ENCODE measurements around the gene DUSP6. TPM values are rescaled to one million over a fixed set of nuclear protein-coding genes. Genes with fewer than 3 reads are reported as not detected.

DUSP6 gene
- 10 to 100 TPM; 10.3 to 81.0 (median 24.1) TPM for polyA plus RNA-seq
- long read RNA-seq, donor 1, full-length matches to known transcripts: 67 of 77 reads
- long read RNA-seq, donor 1, partial matches to known transcripts: 10 of 77 reads
- long read RNA-seq, donor 1, other reads (novel, unspliced or antisense): 0 of 77 reads
- long read RNA-seq, donor 2, full-length matches to known transcripts: 26 of 26 reads
- long read RNA-seq, donor 2, partial matches to known transcripts: 0 of 26 reads
- long read RNA-seq, donor 2, other reads (novel, unspliced or antisense): 0 of 26 reads
- long read RNA-seq, donor 3, full-length matches to known transcripts: 24 of 36 reads
- long read RNA-seq, donor 3, partial matches to known transcripts: 12 of 36 reads
- long read RNA-seq, donor 3, other reads (novel, unspliced or antisense): 0 of 36 reads
- long read RNA-seq, donor 4: 0 reads
- long read RNA-seq, donor 5, full-length matches to known transcripts: 15 of 15 reads
- long read RNA-seq, donor 5, partial matches to known transcripts: 0 of 15 reads
- long read RNA-seq, donor 5, other reads (novel, unspliced or antisense): 0 of 15 reads
- long read RNA-seq, donor 6, full-length matches to known transcripts: 43 of 48 reads
- long read RNA-seq, donor 6, partial matches to known transcripts: 5 of 48 reads
- long read RNA-seq, donor 6, other reads (novel, unspliced or antisense): 0 of 48 reads
- long read RNA-seq, donor 7: 0 reads
- long read RNA-seq, donor 8, partial matches to known transcripts: 0 of 2 reads
- long read RNA-seq, donor 8, other reads (novel, unspliced or antisense): 0 of 2 reads
- long read RNA-seq, donor 9, full-length matches to known transcripts: 6 of 6 reads
- long read RNA-seq, donor 9, partial matches to known transcripts: 0 of 6 reads
- long read RNA-seq, donor 9, other reads (novel, unspliced or antisense): 0 of 6 reads
- long read RNA-seq, donor 10, full-length matches to known transcripts: 27 of 27 reads
- long read RNA-seq, donor 10, partial matches to known transcripts: 0 of 27 reads
- long read RNA-seq, donor 10, other reads (novel, unspliced or antisense): 0 of 27 reads

DNA sequence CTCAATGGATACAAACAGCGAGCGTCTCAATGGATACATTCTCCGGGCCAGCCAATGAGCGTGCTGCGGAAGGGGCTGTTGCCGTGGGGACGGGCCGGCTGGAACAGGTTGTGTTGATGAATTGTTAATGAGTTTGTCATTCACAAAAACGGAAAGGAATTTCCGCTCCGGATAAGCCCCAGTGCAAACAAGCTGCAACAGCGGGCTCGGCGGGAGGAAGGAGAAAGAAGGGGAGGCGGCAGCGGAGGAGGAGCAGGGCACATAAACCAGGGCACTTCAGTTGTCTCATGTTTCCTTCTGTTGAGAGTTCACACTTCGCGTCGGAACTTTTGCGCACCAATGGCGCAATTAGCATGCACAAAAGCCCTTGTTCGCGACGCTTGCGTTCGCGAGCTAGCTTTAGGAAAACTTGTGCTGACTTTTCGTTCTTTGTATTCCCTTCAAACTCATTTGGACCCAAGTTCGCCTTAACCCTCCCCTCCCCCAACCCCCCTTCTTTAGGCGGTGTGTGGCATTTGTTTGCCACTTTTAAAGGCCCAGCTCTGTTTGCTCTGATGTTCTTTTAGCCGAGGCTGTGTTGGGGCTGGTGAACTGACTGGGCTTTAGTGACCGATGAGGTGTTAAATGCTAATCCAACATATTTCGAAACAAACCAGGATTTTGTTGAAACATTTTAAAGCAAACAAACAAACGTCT is at the start of gene DUSP6:
TSS of gene DUSP6 (minus strand) at position 10 of the 696 bp plus-strand sequence. CDS start 462 bp downstream, outside the sequence.
- WGBS, 3 donors: 0 to 1% (median 0%) methylated on average over 34 of the region's 34 CpGs
- Histone ChIP-seq H3K36me3 (ENCODE audit: control insufficient read depth in 3 of 3, insufficient read depth in 2 of 3, low read depth in 1 of 3, low read length in 3 of 3) (peaks cover 0 to 14% (median 0%) of the 10 kb centered on the region in 3 donors), H3K4me1 (ENCODE audit: control insufficient read depth in 3 of 3, insufficient read depth in 2 of 3, low read depth in 1 of 3, low read length in 2 of 3) (peaks cover 2 to 23% (median 14%) of the 10 kb centered on the region in 3 donors), H3K9me3 (ENCODE audit: control insufficient read depth in 2 of 2, insufficient read depth in 1 of 2, low read depth in 1 of 2, low read length in 1 of 2) (no peaks in the 10 kb centered on the region), H3K27me3 (ENCODE audit: control insufficient read depth in 3 of 3, insufficient read depth in 3 of 3, low read length in 3 of 3) (peaks cover 0 to 6% (median 0%) of the 10 kb centered on the region in 3 donors), H3K4me3 (ENCODE audit: low read depth in 1 of 3, low read length in 3 of 3) (peak within 1 kb of the TSS; percentile 73 to 95 (median 84)), H3K27ac (ENCODE audit: low read depth in 1 of 3, low read length in 2 of 3) (peak within 1 kb of the TSS; percentile 97 to 99 (median 99))
- no peak for FAIRE-seq
- peak; percentile 98 for DNase-seq

DNA sequence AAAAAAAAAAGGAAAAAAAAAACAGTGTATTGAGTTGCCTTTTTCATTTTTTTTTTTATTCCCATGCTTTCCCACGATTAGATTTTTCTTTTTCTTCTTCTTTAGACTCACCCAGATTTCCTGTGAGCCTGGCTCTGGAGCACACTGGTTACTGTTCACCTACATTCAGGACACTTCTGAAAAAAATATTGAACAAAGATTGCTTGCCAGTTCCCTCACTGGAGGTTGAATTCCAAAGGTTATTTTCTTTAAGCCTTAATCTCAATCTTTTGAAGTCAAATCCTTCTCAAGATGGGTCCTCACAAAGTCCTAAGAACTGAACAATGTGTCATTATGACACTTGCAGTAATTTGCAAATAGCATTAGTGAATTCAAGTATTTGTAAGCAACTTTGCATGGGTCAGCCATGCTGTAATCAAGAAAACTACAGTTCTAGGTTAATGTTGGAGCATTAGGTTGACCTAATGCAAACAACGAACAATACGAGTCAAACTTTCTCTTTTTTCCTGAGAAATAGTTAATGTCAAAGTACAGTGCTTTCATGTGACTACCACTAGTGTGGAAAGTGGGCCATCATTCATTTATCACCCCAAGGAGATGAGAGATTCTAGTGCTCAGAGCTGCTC is 49.2 kb upstream of the DUSP6 start:
- DNase-seq (peak in 1 of 2 donors; percentile 75), FAIRE-seq (no peak)
- Histone ChIP-seq H3K27ac (ENCODE audit: low read depth in 1 of 3, low read length in 2 of 3) (peak overlapping the region in 1 of 3 donors; percentile 43), H3K4me3 (ENCODE audit: low read depth in 1 of 3, low read length in 3 of 3) (no peak overlapping the region), H3K4me1 (ENCODE audit: control insufficient read depth in 3 of 3, insufficient read depth in 2 of 3, low read depth in 1 of 3, low read length in 2 of 3) (peaks cover 0 to 11% (median 3%) of the 10 kb centered on the region in 3 donors), H3K36me3 (ENCODE audit: control insufficient read depth in 3 of 3, insufficient read depth in 2 of 3, low read depth in 1 of 3, low read length in 3 of 3) (no peaks in the 10 kb centered on the region), H3K27me3 (ENCODE audit: control insufficient read depth in 3 of 3, insufficient read depth in 3 of 3, low read length in 3 of 3) (no peaks in the 10 kb centered on the region), H3K9me3 (ENCODE audit: control insufficient read depth in 2 of 2, insufficient read depth in 1 of 2, low read depth in 1 of 2, low read length in 1 of 2) (no peaks in the 10 kb centered on the region)
- 47 to 65% (median 57%) methylated on average over 3 of the region's 3 CpGs for WGBS, 3 donors

- Histone ChIP-seq H3K27me3 (ENCODE audit: control insufficient read depth in 3 of 3, insufficient read depth in 3 of 3, low read length in 3 of 3) (no peaks in the 10 kb centered on the region), H3K4me3 (ENCODE audit: low read depth in 1 of 3, low read length in 3 of 3) (no peak overlapping the region), H3K4me1 (ENCODE audit: control insufficient read depth in 3 of 3, insufficient read depth in 2 of 3, low read depth in 1 of 3, low read length in 2 of 3) (peaks cover 0 to 11% (median 3%) of the 10 kb centered on the region in 3 donors), H3K27ac (ENCODE audit: low read depth in 1 of 3, low read length in 2 of 3) (peak overlapping the region in 1 of 3 donors; percentile 3), H3K9me3 (ENCODE audit: control insufficient read depth in 2 of 2, insufficient read depth in 1 of 2, low read depth in 1 of 2, low read length in 1 of 2) (no peaks in the 10 kb centered on the region), H3K36me3 (ENCODE audit: control insufficient read depth in 3 of 3, insufficient read depth in 2 of 3, low read depth in 1 of 3, low read length in 3 of 3) (no peaks in the 10 kb centered on the region)
- DNase-seq (no peak), FAIRE-seq (no peak)
- WGBS, 3 donors: 92 to 96% (median 93%) methylated on average over 6 of the region's 6 CpGs
Measured at GRCh38 chr12:89400415-89400814, 48.1 kb upstream of the DUSP6 start.

DNA sequence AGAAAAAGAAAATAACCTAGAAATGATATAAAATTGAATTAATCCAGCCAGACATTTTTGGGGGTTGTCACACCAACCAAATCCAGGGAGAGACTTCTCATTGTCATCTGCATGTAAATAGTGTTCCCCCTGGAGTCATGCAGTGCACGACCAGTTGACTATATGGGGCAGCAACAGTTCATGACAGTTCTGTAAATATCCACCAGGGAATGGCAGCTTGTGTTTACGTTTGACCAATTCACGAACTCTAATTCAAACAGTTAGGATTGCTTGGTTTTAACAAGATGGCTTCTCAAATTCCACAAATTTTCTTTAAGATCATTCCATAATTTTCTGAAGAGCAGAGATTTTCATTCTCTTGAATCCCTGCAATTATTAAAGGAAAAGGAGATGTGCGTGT is 43.4 kb upstream of the DUSP6 start:
- FAIRE-seq (no peak), DNase-seq (no peak)
- Histone ChIP-seq H3K27ac (ENCODE audit: low read depth in 1 of 3, low read length in 2 of 3) (no peak overlapping the region), H3K4me3 (ENCODE audit: low read depth in 1 of 3, low read length in 3 of 3) (no peak overlapping the region), H3K27me3 (ENCODE audit: control insufficient read depth in 3 of 3, insufficient read depth in 3 of 3, low read length in 3 of 3) (no peaks in the 10 kb centered on the region), H3K4me1 (ENCODE audit: control insufficient read depth in 3 of 3, insufficient read depth in 2 of 3, low read depth in 1 of 3, low read length in 2 of 3) (peaks cover 4 to 15% (median 6%) of the 10 kb centered on the region in 3 donors), H3K9me3 (ENCODE audit: control insufficient read depth in 2 of 2, insufficient read depth in 1 of 2, low read depth in 1 of 2, low read length in 1 of 2) (no peaks in the 10 kb centered on the region), H3K36me3 (ENCODE audit: control insufficient read depth in 3 of 3, insufficient read depth in 2 of 3, low read depth in 1 of 3, low read length in 3 of 3) (no peaks in the 10 kb centered on the region)
- 82 to 89% (median 87%) methylated on average over 4 of the region's 4 CpGs for WGBS, 3 donors

DNA sequence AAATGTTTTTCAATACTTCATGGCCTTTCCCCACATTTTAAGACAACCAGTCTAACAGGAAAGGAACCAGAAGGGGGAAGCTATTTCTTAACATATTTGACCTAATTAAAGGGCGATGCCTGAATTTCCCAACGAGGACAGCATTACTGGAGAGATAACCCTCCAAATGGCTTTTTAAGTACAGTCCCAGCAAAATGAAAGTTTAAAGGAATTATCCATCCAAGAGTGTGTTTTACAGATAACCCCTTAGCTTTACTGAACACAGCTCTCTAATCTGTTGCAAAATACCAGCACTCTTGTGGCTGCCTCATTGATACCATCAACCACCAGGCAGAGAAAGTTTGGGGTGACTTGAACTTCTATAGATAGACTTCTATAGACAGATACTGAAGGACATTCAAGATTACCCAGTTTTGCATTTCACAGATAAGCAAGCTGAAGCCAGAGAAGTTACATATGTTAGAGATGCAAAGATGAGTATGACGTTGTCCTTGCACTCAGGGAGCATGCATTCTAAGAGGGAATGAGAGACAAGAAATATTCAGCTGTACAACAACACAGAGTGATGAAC is 41.3 kb upstream of the DUSP6 start:
- 64 to 78% (median 75%) methylated on average over 3 of the region's 3 CpGs for WGBS, 3 donors
- no peak for FAIRE-seq
- Histone ChIP-seq H3K4me3 (ENCODE audit: low read depth in 1 of 3, low read length in 3 of 3) (no peak overlapping the region), H3K36me3 (ENCODE audit: control insufficient read depth in 3 of 3, insufficient read depth in 2 of 3, low read depth in 1 of 3, low read length in 3 of 3) (no peaks in the 10 kb centered on the region), H3K27me3 (ENCODE audit: control insufficient read depth in 3 of 3, insufficient read depth in 3 of 3, low read length in 3 of 3) (no peaks in the 10 kb centered on the region), H3K27ac (ENCODE audit: low read depth in 1 of 3, low read length in 2 of 3) (no peak overlapping the region), H3K9me3 (ENCODE audit: control insufficient read depth in 2 of 2, insufficient read depth in 1 of 2, low read depth in 1 of 2, low read length in 1 of 2) (no peaks in the 10 kb centered on the region), H3K4me1 (ENCODE audit: control insufficient read depth in 3 of 3, insufficient read depth in 2 of 3, low read depth in 1 of 3, low read length in 2 of 3) (peaks cover 6 to 27% (median 8%) of the 10 kb centered on the region in 3 donors)
- DNase-seq: no peak

DNA sequence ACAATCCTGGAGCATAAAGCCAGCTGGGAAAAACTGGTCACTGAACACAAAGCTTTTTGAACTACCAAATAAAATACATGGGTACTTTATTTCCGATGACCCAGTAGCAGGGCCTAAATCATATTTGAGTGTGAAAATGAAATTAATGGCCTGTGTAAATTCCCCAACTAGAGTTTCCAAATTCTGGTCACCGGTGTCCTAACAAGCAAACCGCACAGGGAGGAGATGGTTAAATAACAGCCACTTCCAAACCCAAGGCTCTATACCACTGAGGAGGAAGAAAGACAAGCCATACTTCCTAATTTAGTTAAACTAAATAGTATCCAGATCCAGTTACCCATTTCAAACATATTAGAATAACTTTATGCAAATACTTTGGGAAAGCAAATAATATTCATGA is 40.1 kb upstream of the DUSP6 start:
- no peaks in the 10 kb centered on the region for H3K9me3 ChIP-seq (ENCODE audit: control insufficient read depth in 2 of 2, insufficient read depth in 1 of 2, low read depth in 1 of 2, low read length in 1 of 2)
- no peak overlapping the region for H3K4me3 ChIP-seq (ENCODE audit: low read depth in 1 of 3, low read length in 3 of 3)
- H3K36me3 ChIP-seq (ENCODE audit: control insufficient read depth in 3 of 3, insufficient read depth in 2 of 3, low read depth in 1 of 3, low read length in 3 of 3): no peaks in the 10 kb centered on the region
- peaks cover 6 to 27% (median 8%) of the 10 kb centered on the region in 3 donors for H3K4me1 ChIP-seq (ENCODE audit: control insufficient read depth in 3 of 3, insufficient read depth in 2 of 3, low read depth in 1 of 3, low read length in 2 of 3)
- DNase-seq: no peak
- H3K27me3 ChIP-seq (ENCODE audit: control insufficient read depth in 3 of 3, insufficient read depth in 3 of 3, low read length in 3 of 3): no peaks in the 10 kb centered on the region
- WGBS, 3 donors: 91 to 96% (median 94%) methylated on average over 3 of the region's 3 CpGs
- FAIRE-seq: no peak
- no peak overlapping the region for H3K27ac ChIP-seq (ENCODE audit: low read depth in 1 of 3, low read length in 2 of 3)

DNA sequence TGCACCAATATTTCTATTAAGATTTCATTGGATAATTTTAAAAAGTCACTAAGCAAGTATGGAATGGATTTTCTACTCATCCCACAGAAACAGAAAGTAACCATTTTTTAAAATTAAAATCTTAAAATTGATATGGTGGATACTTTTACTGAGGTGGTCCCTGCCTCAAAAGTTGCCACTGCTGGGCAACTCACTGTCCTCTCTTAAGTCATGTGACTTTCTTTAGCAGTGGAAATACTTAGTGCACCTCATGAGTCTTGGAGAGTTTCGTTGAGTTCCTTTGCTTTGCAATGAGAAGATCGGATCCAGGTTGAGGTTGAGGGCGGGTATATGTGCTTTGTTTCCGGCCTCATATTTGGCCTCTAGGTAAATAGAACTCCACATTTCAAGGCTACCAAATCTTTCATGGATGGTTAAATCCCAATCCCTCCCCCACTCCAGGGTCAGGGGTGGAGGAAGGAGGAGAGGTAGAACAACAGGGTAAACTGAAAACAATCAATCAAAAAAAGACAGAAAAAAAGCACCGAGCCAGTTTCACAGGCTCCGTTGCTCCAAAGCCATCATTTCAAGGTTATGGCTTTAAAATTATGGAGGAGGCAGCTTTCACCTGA is 39.5 kb upstream of the DUSP6 start:
- H3K27me3 ChIP-seq (ENCODE audit: control insufficient read depth in 3 of 3, insufficient read depth in 3 of 3, low read length in 3 of 3): no peaks in the 10 kb centered on the region
- H3K9me3 ChIP-seq (ENCODE audit: control insufficient read depth in 2 of 2, insufficient read depth in 1 of 2, low read depth in 1 of 2, low read length in 1 of 2): no peaks in the 10 kb centered on the region
- WGBS, 3 donors: 94 to 96% (median 95%) methylated on average over 6 of the region's 6 CpGs
- H3K4me1 ChIP-seq (ENCODE audit: control insufficient read depth in 3 of 3, insufficient read depth in 2 of 3, low read depth in 1 of 3, low read length in 2 of 3): peaks cover 6 to 32% (median 8%) of the 10 kb centered on the region in 3 donors
- DNase-seq: no peak
- H3K27ac ChIP-seq (ENCODE audit: low read depth in 1 of 3, low read length in 2 of 3): peak overlapping the region in 1 of 3 donors; percentile 79
- no peak for FAIRE-seq
- no peaks in the 10 kb centered on the region for H3K36me3 ChIP-seq (ENCODE audit: control insufficient read depth in 3 of 3, insufficient read depth in 2 of 3, low read depth in 1 of 3, low read length in 3 of 3)
- H3K4me3 ChIP-seq (ENCODE audit: low read depth in 1 of 3, low read length in 3 of 3): no peak overlapping the region
